ENCODE data around the gene SPINT3. TPM values are rescaled to one million over a fixed set of nuclear protein-coding genes. Genes with fewer than 3 reads are reported as not detected.

SPINT3 gene
- total and polyA plus RNA-seq, 10 of the 15 experiments (the other 5 are each of a cell fraction or from before 2014, with no cell fraction given), result not detected

DNA sequence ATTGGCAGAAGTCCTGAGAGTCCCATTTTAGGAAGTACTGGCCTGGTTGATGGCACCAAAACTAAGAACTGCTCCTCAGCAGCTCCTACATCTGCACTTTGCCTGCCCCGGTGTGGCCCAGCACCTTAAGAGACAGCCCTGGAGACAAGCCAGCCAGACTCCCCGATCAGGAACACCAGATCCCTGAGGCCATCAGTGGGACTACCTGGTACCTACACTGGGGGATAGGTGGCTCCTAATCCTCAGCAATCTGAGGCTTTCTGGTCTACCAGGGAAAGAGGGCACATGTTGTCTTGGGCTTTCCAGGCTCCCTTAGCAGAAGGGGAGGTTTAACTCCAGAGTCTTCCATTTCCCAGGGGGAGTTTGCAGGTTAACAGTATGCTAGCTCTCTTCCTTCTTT is 24.0 kb upstream of the SPINT3 start, which contains the start of gene WFDC6 (continued):
- TF ChIP-seq, protein P1, sequence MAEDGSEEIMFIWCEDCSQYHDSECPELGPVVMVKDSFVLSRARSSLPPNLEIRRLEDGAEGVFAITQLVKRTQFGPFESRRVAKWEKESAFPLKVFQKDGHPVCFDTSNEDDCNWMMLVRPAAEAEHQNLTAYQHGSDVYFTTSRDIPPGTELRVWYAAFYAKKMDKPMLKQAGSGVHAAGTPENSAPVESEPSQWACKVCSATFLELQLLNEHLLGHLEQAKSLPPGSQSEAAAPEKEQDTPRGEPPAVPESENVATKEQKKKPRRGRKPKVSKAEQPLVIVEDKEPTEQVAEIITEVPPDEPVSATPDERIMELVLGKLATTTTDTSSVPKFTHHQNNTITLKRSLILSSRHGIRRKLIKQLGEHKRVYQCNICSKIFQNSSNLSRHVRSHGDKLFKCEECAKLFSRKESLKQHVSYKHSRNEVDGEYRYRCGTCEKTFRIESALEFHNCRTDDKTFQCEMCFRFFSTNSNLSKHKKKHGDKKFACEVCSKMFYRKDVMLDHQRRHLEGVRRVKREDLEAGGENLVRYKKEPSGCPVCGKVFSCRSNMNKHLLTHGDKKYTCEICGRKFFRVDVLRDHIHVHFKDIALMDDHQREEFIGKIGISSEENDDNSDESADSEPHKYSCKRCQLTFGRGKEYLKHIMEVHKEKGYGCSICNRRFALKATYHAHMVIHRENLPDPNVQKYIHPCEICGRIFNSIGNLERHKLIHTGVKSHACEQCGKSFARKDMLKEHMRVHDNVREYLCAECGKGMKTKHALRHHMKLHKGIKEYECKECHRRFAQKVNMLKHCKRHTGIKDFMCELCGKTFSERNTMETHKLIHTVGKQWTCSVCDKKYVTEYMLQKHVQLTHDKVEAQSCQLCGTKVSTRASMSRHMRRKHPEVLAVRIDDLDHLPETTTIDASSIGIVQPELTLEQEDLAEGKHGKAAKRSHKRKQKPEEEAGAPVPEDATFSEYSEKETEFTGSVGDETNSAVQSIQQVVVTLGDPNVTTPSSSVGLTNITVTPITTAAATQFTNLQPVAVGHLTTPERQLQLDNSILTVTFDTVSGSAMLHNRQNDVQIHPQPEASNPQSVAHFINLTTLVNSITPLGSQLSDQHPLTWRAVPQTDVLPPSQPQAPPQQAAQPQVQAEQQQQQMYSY (CRISPR knock-in tag; IDR thresholded peaks at IDR 0.05), result no peak
- TF ChIP-seq FOXM1 (IDR thresholded peaks at IDR 0.05; ENCODE audit: low read depth, low read length) (no peak), SUZ12 (IDR thresholded peaks at IDR 0.05; ENCODE audit: unreplicated experiment) (no peak), MYC (IDR thresholded peaks at IDR 0.05; ENCODE audit: insufficient read depth, insufficient read length, insufficient replicate concordance, low read length, severe bottlenecking) (no peak), YY1 (IDR thresholded peaks at IDR 0.05; ENCODE audit: low read depth, low read length) (no peak), NR2C2 (IDR thresholded peaks at IDR 0.05; ENCODE audit: borderline replicate concordance, control insufficient read depth, insufficient read length, low read depth) (no peak), LARP7 (IDR thresholded peaks at IDR 0.05) (no peak)
- TF ChIP-seq, protein P2, sequence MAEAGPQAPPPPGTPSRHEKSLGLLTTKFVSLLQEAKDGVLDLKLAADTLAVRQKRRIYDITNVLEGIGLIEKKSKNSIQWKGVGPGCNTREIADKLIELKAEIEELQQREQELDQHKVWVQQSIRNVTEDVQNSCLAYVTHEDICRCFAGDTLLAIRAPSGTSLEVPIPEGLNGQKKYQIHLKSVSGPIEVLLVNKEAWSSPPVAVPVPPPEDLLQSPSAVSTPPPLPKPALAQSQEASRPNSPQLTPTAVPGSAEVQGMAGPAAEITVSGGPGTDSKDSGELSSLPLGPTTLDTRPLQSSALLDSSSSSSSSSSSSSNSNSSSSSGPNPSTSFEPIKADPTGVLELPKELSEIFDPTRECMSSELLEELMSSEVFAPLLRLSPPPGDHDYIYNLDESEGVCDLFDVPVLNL (IDR thresholded peaks at IDR 0.05; ENCODE audit: low read depth, low read length), result no peak
- TF ChIP-seq, protein P3, sequence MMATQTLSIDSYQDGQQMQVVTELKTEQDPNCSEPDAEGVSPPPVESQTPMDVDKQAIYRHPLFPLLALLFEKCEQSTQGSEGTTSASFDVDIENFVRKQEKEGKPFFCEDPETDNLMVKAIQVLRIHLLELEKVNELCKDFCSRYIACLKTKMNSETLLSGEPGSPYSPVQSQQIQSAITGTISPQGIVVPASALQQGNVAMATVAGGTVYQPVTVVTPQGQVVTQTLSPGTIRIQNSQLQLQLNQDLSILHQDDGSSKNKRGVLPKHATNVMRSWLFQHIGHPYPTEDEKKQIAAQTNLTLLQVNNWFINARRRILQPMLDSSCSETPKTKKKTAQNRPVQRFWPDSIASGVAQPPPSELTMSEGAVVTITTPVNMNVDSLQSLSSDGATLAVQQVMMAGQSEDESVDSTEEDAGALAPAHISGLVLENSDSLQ (IDR thresholded peaks at IDR 0.05), result no peak

Measured in GM12878 (cell line).